CD4-positive, alpha-beta T cell (primary cell): ENCODE measurements around the gene SELENON. TPM values are rescaled to one million over a fixed set of nuclear protein-coding genes. Genes with fewer than 3 reads are reported as not detected.
A peak's percentile ranks its signal among the peaks of the same experiment; 100 is the strongest.

Experiments used
- ATAC-seq: fragments of 200-7000 bp; cut with Tn5 transposase; one replicate; pipeline ENCODE4 v1.10.0; 2022; ENCODE audit warnings: mild to moderate bottlenecking; ENCODE audit not compliant: poor library complexity
- CTCF ChIA-PET: fragments of 350-600 bp; sonication (Branson Sonifier 250); formaldehyde crosslinking; loops from one replicate; lab custom pipeline; 2021; ENCODE audit warnings: antibody characterized with exemption, inconsistent platforms; lab: Charles Lee
- POLR2A ChIA-PET: fragments of 350-600 bp; sonication (Branson Sonifier 250); formaldehyde crosslinking; loops from one replicate; lab custom pipeline; 2021; ENCODE audit warnings: antibody characterized with exemption, inconsistent platforms; lab: Charles Lee
- DNase-seq, 14 experiments: peaks; one replicate each; pipeline ENCODE4 v3.0.0-alpha.2; 2013 to 2020; ENCODE audit warnings: mixed read lengths in 2 of 14
- H3K27ac ChIP-seq, 2 donors: one replicate each; pipeline versions ENCODE4 v1.5.1 to v1.7.0; 2013; ENCODE audit warnings: low read length in 2 of 2, low read depth in 1 of 2, mild to moderate bottlenecking in 1 of 2
- H3K27me3 ChIP-seq, 2 experiments: 1 replicate in 1 of 2; 2 replicates in 1 of 2; pipeline versions ENCODE4 v1.6.1 to v1.7.0; 2013; ENCODE audit warnings: low read length in 2 of 2, control low read depth in 1 of 2, mild to moderate bottlenecking in 1 of 2, moderate library complexity in 1 of 2; ENCODE audit not compliant: insufficient read depth in 2 of 2, control insufficient read depth in 1 of 2
- H3K36me3 ChIP-seq: one replicate; pipeline ENCODE4 v1.6.1; 2013; ENCODE audit warnings: low read length, control low read depth; ENCODE audit not compliant: insufficient read depth
- H3K4me1 ChIP-seq: one replicate; pipeline ENCODE4 v1.6.1; 2013; ENCODE audit warnings: low read length, control low read depth; ENCODE audit not compliant: insufficient read depth
- H3K4me3 ChIP-seq: one replicate; pipeline ENCODE4 v1.5.1; 2013; ENCODE audit warnings: mild to moderate bottlenecking, low read length, moderate library complexity
- H3K9me3 ChIP-seq, 2 experiments: 1 replicate in 1 of 2; 2 replicates in 1 of 2; pipeline versions ENCODE4 v1.6.1 to v1.7.0; 2013; ENCODE audit warnings: low read length in 2 of 2, mild to moderate bottlenecking in 2 of 2, control low read depth in 1 of 2, moderate library complexity in 1 of 2; ENCODE audit not compliant: control insufficient read depth in 1 of 2, insufficient read depth in 1 of 2
- H3K27ac Mint-ChIP-seq: one replicate; pipeline ENCODE4 v1.8.0; 2020; ENCODE audit warnings: mixed read lengths
- H3K27me3 Mint-ChIP-seq: one replicate; pipeline ENCODE4 v1.8.0; 2021; ENCODE audit warnings: mixed read lengths
- H3K36me3 Mint-ChIP-seq: one replicate; pipeline ENCODE4 v1.8.0; 2021; ENCODE audit warnings: low read depth, mixed read lengths
- H3K4me1 Mint-ChIP-seq: one replicate; pipeline ENCODE4 v1.8.0; 2021; ENCODE audit warnings: low read depth, mixed read lengths
- H3K4me3 Mint-ChIP-seq: one replicate; pipeline ENCODE4 v1.8.0; 2020; ENCODE audit warnings: mild to moderate bottlenecking, mixed read lengths
- H3K9me3 Mint-ChIP-seq: one replicate; pipeline ENCODE4 v1.8.0; 2020; ENCODE audit warnings: mixed read lengths
- CTCF ChIP-seq: fragments of 200-600 bp; IDR thresholded peaks from one replicate; pipeline ENCODE4 v1.8.0; 2022; ENCODE audit warnings: antibody characterized with exemption, mild to moderate bottlenecking
- intact Hi-C, 2 experiments: fragments of 100-400 bp; cut with DNase I in 1 of 2; cut with micrococcal nuclease in 1 of 2; formaldehyde crosslinking; loops; one replicate each; pipeline versions ENCODE4 v1.15.1 to v1.9.0; 2023 to 2025; cut with DNase I, micrococcal nuclease
- total RNA-seq, 174 experiments: library from RNA in 2 of 174; stranded (reverse) in 2 of 174; gene quantifications; one replicate each; pipeline ENCODE4 v1.2.3 and lab custom pipeline; 2021 to 2026

SELENON gene
- total RNA-seq, 2 experiments from 2014 or later = 25.3 to 25.7 TPM

GRCh38 chr1:25809929-25810328, 9.9 kb downstream of the SELENON start:
- H3K36me3 Mint-ChIP-seq = peaks cover 60% of the 10 kb centered on the region
- DNase-seq (peak in 1 of 14 experiments; percentile 25), ATAC-seq (no peak)
- H3K27me3 ChIP-seq = no peaks in the 10 kb centered on the region
- TF ChIP-seq CTCF = no peak
- no peak overlapping the region for H3K27ac Mint-ChIP-seq
- no peak overlapping the region for H3K27ac ChIP-seq
- POLR2A ChIA-PET = interaction anchor here (1.3 to 3.6 kb wide), 5 partner anchors 10 to 243 kb away, joined by 3 to 16 read pairs (median 8); partner anchors contain the start of gene MTFR1L
- no peaks in the 10 kb centered on the region for H3K9me3 Mint-ChIP-seq
- H3K4me3 Mint-ChIP-seq = no peak overlapping the region
- peaks cover 13% of the 10 kb centered on the region for H3K4me1 ChIP-seq
- no peak overlapping the region for H3K4me3 ChIP-seq
- H3K9me3 ChIP-seq = no peaks in the 10 kb centered on the region
- H3K4me1 Mint-ChIP-seq = peaks cover 6% of the 10 kb centered on the region
- intact Hi-C loops = loop anchor here (1.0 to 5.0 kb wide), 3 partner anchors 199 to 408 kb away; no protein-coding TSS in a partner anchor
- peaks cover 36% of the 10 kb centered on the region for H3K36me3 ChIP-seq
- CTCF ChIA-PET = interaction anchor here (1.2 to 2.3 kb wide), 3 partner anchors 12 to 289 kb away, joined by 3 to 11 read pairs (median 5); no protein-coding TSS in a partner anchor
- no peaks in the 10 kb centered on the region for H3K27me3 Mint-ChIP-seq

- H3K4me3 ChIP-seq = no peak overlapping the region
- H3K4me1 Mint-ChIP-seq = peaks cover 5% of the 10 kb centered on the region
- TF ChIP-seq CTCF = peak; percentile 96
- H3K27ac Mint-ChIP-seq = no peak overlapping the region
- H3K36me3 Mint-ChIP-seq = peaks cover 55% of the 10 kb centered on the region
- no peak overlapping the region for H3K4me3 Mint-ChIP-seq
- peaks cover 33% of the 10 kb centered on the region for H3K36me3 ChIP-seq
- intact Hi-C loops = loop anchor here (1.0 to 5.0 kb wide), 4 partner anchors 199 to 408 kb away; no protein-coding TSS in a partner anchor
- ATAC-seq = peak; percentile 99
- ChIA-PET CTCF (interaction anchor here (0.6 to 2.3 kb wide), 10 partner anchors 9 to 305 kb away, joined by 3 to 11 read pairs (median 4); partner anchors contain the start of gene MTFR1L), POLR2A (interaction anchor here (0.6 to 3.6 kb wide), 8 partner anchors 9 to 336 kb away, joined by 3 to 16 read pairs (median 4); partner anchors contain the start of gene MTFR1L)
- peak; percentile 70 to 89 (median 80) for DNase-seq
- H3K27ac ChIP-seq = no peak overlapping the region
- peaks cover 13% of the 10 kb centered on the region for H3K4me1 ChIP-seq
- H3K9me3 Mint-ChIP-seq = no peaks in the 10 kb centered on the region
- H3K27me3 Mint-ChIP-seq = no peaks in the 10 kb centered on the region
- H3K9me3 ChIP-seq = no peaks in the 10 kb centered on the region
- H3K27me3 ChIP-seq = no peaks in the 10 kb centered on the region
Observed at GRCh38 chr1:25810341-25811299, 10.6 kb downstream of the SELENON start.

- Mint-ChIP-seq H3K36me3 (peaks cover 46% of the 10 kb centered on the region), H3K4me3 (no peak overlapping the region), H3K9me3 (no peaks in the 10 kb centered on the region), H3K27ac (no peak overlapping the region), H3K27me3 (no peaks in the 10 kb centered on the region), H3K4me1 (no peaks in the 10 kb centered on the region)
- DNase-seq (peak in 1 of 14 experiments; percentile 21), ATAC-seq (no peak)
- intact Hi-C loops = loop anchor here (1.0 to 5.0 kb wide), 3 partner anchors 289 to 409 kb away; no protein-coding TSS in a partner anchor
- no peaks in the 10 kb centered on the region for H3K9me3 ChIP-seq
- TF ChIP-seq CTCF = no peak
- no peaks in the 10 kb centered on the region for H3K27me3 ChIP-seq
- ChIA-PET CTCF (interaction anchor here (1.0 to 1.4 kb wide), 4 partner anchors 8 to 308 kb away, joined by 3 to 5 read pairs (median 4); partner anchors contain the start of gene MTFR1L), POLR2A (interaction anchor here (1.5 to 3.6 kb wide), 3 partner anchors 8 to 308 kb away, joined by 4 to 16 read pairs (median 14); partner anchors contain the start of gene MTFR1L)
- no peak overlapping the region for H3K4me3 ChIP-seq
- no peak overlapping the region for H3K27ac ChIP-seq
- peaks cover 15% of the 10 kb centered on the region for H3K4me1 ChIP-seq
- peaks cover 30% of the 10 kb centered on the region for H3K36me3 ChIP-seq
Observed at GRCh38 chr1:25811384-25812082, 11.5 kb downstream of the SELENON start.
